Measurements from ENCODE around the gene S100A1.

Gene S100A1

GRCh38 chr1:153629971-153630370 lies 1.7 kb downstream of the S100A1 start:
- H3K4me2 ChIP-seq (ENCODE audit: insufficient read depth, low read length, poor library complexity, severe bottlenecking): no peak overlapping the region
- H3K27ac ChIP-seq (replicated peaks; ENCODE audit: low read length): no peak overlapping the region
- no peak overlapping the region for H2BK15ac ChIP-seq (ENCODE audit: low read length)
- H2BK12ac ChIP-seq (ENCODE audit: low read length): peak overlapping the region; percentile 17
- H2AFZ ChIP-seq (ENCODE audit: low read length): no peak overlapping the region
- H3K18ac ChIP-seq (ENCODE audit: low read length): peak overlapping the region; percentile 25
- H3K79me1 ChIP-seq (ENCODE audit: low read depth, low read length): peaks cover 3% of the 10 kb centered on the region
- H3K4me1 ChIP-seq (ENCODE audit: control insufficient read depth in 2 of 2, insufficient read depth in 1 of 2, low read depth in 1 of 2, low read length in 2 of 2): peaks cover 12 to 16% of the 10 kb centered on the region in 2 donors
- no peak overlapping the region for H2BK5ac ChIP-seq (ENCODE audit: low read length)
- peak overlapping the region; percentile 9 for H4K8ac ChIP-seq (ENCODE audit: low read depth, low read length)
- DNase-seq (ENCODE audit: low spot score): no peak
- H3K14ac ChIP-seq (ENCODE audit: low read length): peak overlapping the region; percentile 85
- H3K27me3 ChIP-seq (ENCODE audit: control insufficient read depth in 3 of 3, insufficient read depth in 3 of 3, low read depth in 1 of 3, low read length in 3 of 3): no peaks in the 10 kb centered on the region
- WGBS, 2 donors (ENCODE audit: extremely low coverage in 2 of 2, insufficient read length in 2 of 2, insufficient replicate concordance in 1 of 2): no CpG with 5 or more reads among the region's 1 CpG
- H3K23ac ChIP-seq (ENCODE audit: low read depth, low read length, poor library complexity): peak overlapping the region; percentile 29
- no peak overlapping the region for H2AK5ac ChIP-seq (ENCODE audit: low read depth, low read length)
- H3K9me3 ChIP-seq (replicated peaks in 1 of 2; ENCODE audit: control insufficient read depth in 2 of 2, insufficient read depth in 1 of 2, low read depth in 1 of 2, low read length in 2 of 2): peaks cover 0 to 5% of the 10 kb centered on the region in 2 donors
- H3K4ac ChIP-seq (ENCODE audit: low read length): no peak overlapping the region
- H3K36me3 ChIP-seq (replicated peaks in 1 of 2; ENCODE audit: control insufficient read depth in 2 of 2, insufficient read depth in 2 of 2, low read length in 2 of 2): peaks cover 0 to 8% of the 10 kb centered on the region in 2 donors
- H2BK120ac ChIP-seq (ENCODE audit: low read depth, low read length): no peak overlapping the region
- no peak overlapping the region for H3K4me3 ChIP-seq (ENCODE audit: low read length in 2 of 2)
- H3K9ac ChIP-seq (ENCODE audit: low read depth, low read length, poor library complexity): peak overlapping the region; percentile 40
- H4K91ac ChIP-seq (ENCODE audit: low read depth, low read length, poor library complexity): no peak overlapping the region

- H3K36me3 ChIP-seq (replicated peaks in 1 of 2; ENCODE audit: control insufficient read depth in 2 of 2, insufficient read depth in 2 of 2, low read length in 2 of 2): peaks cover 0 to 8% of the 10 kb centered on the region in 2 donors
- H3K27me3 ChIP-seq (ENCODE audit: control insufficient read depth in 3 of 3, insufficient read depth in 3 of 3, low read depth in 1 of 3, low read length in 3 of 3): no peaks in the 10 kb centered on the region
- H3K18ac ChIP-seq (ENCODE audit: low read length): no peak overlapping the region
- no peak overlapping the region for H3K23ac ChIP-seq (ENCODE audit: low read depth, low read length, poor library complexity)
- H2AFZ ChIP-seq (ENCODE audit: low read length): no peak overlapping the region
- H4K91ac ChIP-seq (ENCODE audit: low read depth, low read length, poor library complexity): no peak overlapping the region
- peaks cover 14 to 19% of the 10 kb centered on the region in 2 donors for H3K4me1 ChIP-seq (ENCODE audit: control insufficient read depth in 2 of 2, insufficient read depth in 1 of 2, low read depth in 1 of 2, low read length in 2 of 2)
- H2AK5ac ChIP-seq (ENCODE audit: low read depth, low read length): no peak overlapping the region
- H3K4me2 ChIP-seq (ENCODE audit: insufficient read depth, low read length, poor library complexity, severe bottlenecking): no peak overlapping the region
- no peak for DNase-seq (ENCODE audit: low spot score)
- H3K27ac ChIP-seq (replicated peaks; ENCODE audit: low read length): no peak overlapping the region
- H2BK120ac ChIP-seq (ENCODE audit: low read depth, low read length): no peak overlapping the region
- no peak overlapping the region for H4K8ac ChIP-seq (ENCODE audit: low read depth, low read length)
- peaks cover 0 to 5% of the 10 kb centered on the region in 2 donors for H3K9me3 ChIP-seq (replicated peaks in 1 of 2; ENCODE audit: control insufficient read depth in 2 of 2, insufficient read depth in 1 of 2, low read depth in 1 of 2, low read length in 2 of 2)
- no CpG with 5 or more reads among the region's 7 CpGs for WGBS, 2 donors (ENCODE audit: extremely low coverage in 2 of 2, insufficient read length in 2 of 2, insufficient replicate concordance in 1 of 2)
- H2BK12ac ChIP-seq (ENCODE audit: low read length): no peak overlapping the region
- H3K79me1 ChIP-seq (ENCODE audit: low read depth, low read length): peaks cover 3% of the 10 kb centered on the region
- no peak overlapping the region for H3K14ac ChIP-seq (ENCODE audit: low read length)
- H3K4me3 ChIP-seq (ENCODE audit: low read length in 2 of 2): no peak overlapping the region
- H3K4ac ChIP-seq (ENCODE audit: low read length): no peak overlapping the region
- no peak overlapping the region for H2BK5ac ChIP-seq (ENCODE audit: low read length)
- H3K9ac ChIP-seq (ENCODE audit: low read depth, low read length, poor library complexity): no peak overlapping the region
- no peak overlapping the region for H2BK15ac ChIP-seq (ENCODE audit: low read length)
Measured at GRCh38 chr1:153630384-153630783, 2.1 kb downstream of the S100A1 start.

GRCh38 chr1:153631047-153632022 lies 3.1 kb downstream of the S100A1 start:
- H3K36me3 ChIP-seq (replicated peaks in 1 of 2; ENCODE audit: control insufficient read depth in 2 of 2, insufficient read depth in 2 of 2, low read length in 2 of 2): peaks cover 1 to 14% of the 10 kb centered on the region in 2 donors
- peaks cover 13 to 18% of the 10 kb centered on the region in 2 donors for H3K4me1 ChIP-seq (ENCODE audit: control insufficient read depth in 2 of 2, insufficient read depth in 1 of 2, low read depth in 1 of 2, low read length in 2 of 2)
- no peaks in the 10 kb centered on the region for H3K27me3 ChIP-seq (ENCODE audit: control insufficient read depth in 3 of 3, insufficient read depth in 3 of 3, low read depth in 1 of 3, low read length in 3 of 3)
- no peak overlapping the region for H3K27ac ChIP-seq (replicated peaks; ENCODE audit: low read length)
- no peak overlapping the region for H3K4me3 ChIP-seq (ENCODE audit: low read length in 2 of 2)
- no peak overlapping the region for H4K91ac ChIP-seq (ENCODE audit: low read depth, low read length, poor library complexity)
- H2AK5ac ChIP-seq (ENCODE audit: low read depth, low read length): no peak overlapping the region
- H3K9ac ChIP-seq (ENCODE audit: low read depth, low read length, poor library complexity): no peak overlapping the region
- no peak overlapping the region for H3K4ac ChIP-seq (ENCODE audit: low read length)
- no peak overlapping the region for H2BK120ac ChIP-seq (ENCODE audit: low read depth, low read length)
- no peak overlapping the region for H3K23ac ChIP-seq (ENCODE audit: low read depth, low read length, poor library complexity)
- H3K9me3 ChIP-seq (replicated peaks in 1 of 2; ENCODE audit: control insufficient read depth in 2 of 2, insufficient read depth in 1 of 2, low read depth in 1 of 2, low read length in 2 of 2): peaks cover 0 to 12% of the 10 kb centered on the region in 2 donors
- H3K18ac ChIP-seq (ENCODE audit: low read length): no peak overlapping the region
- H2BK5ac ChIP-seq (ENCODE audit: low read length): no peak overlapping the region
- peaks cover under 1% of the 10 kb centered on the region for H3K79me1 ChIP-seq (ENCODE audit: low read depth, low read length)
- H2AFZ ChIP-seq (ENCODE audit: low read length): no peak overlapping the region
- no peak overlapping the region for H2BK12ac ChIP-seq (ENCODE audit: low read length)
- WGBS, 2 donors (ENCODE audit: extremely low coverage in 2 of 2, insufficient read length in 2 of 2, insufficient replicate concordance in 1 of 2): no CpG with 5 or more reads among the region's 10 CpGs
- H3K4me2 ChIP-seq (ENCODE audit: insufficient read depth, low read length, poor library complexity, severe bottlenecking): no peak overlapping the region
- no peak overlapping the region for H4K8ac ChIP-seq (ENCODE audit: low read depth, low read length)
- no peak for DNase-seq (ENCODE audit: low spot score)
- H2BK15ac ChIP-seq (ENCODE audit: low read length): no peak overlapping the region
- H3K14ac ChIP-seq (ENCODE audit: low read length): no peak overlapping the region

GRCh38 chr1:153633161-153633753 lies 5.0 kb downstream of the S100A1 start:
- H3K4me2 ChIP-seq (ENCODE audit: insufficient read depth, low read length, poor library complexity, severe bottlenecking): no peak overlapping the region
- peaks cover 0 to 13% of the 10 kb centered on the region in 2 donors for H3K9me3 ChIP-seq (replicated peaks in 1 of 2; ENCODE audit: control insufficient read depth in 2 of 2, insufficient read depth in 1 of 2, low read depth in 1 of 2, low read length in 2 of 2)
- peak overlapping the region; percentile 78 for H2AFZ ChIP-seq (ENCODE audit: low read length)
- H2BK120ac ChIP-seq (ENCODE audit: low read depth, low read length): no peak overlapping the region
- no peak overlapping the region for H3K23ac ChIP-seq (ENCODE audit: low read depth, low read length, poor library complexity)
- H3K14ac ChIP-seq (ENCODE audit: low read length): no peak overlapping the region
- no peak overlapping the region for H3K9ac ChIP-seq (ENCODE audit: low read depth, low read length, poor library complexity)
- no peak overlapping the region for H2BK12ac ChIP-seq (ENCODE audit: low read length)
- H3K4ac ChIP-seq (ENCODE audit: low read length): no peak overlapping the region
- peak overlapping the region in 1 of 2 donors; percentile 80 for H3K4me3 ChIP-seq (ENCODE audit: low read length in 2 of 2)
- H3K18ac ChIP-seq (ENCODE audit: low read length): peak overlapping the region; percentile 5
- peaks cover 3% of the 10 kb centered on the region for H3K79me1 ChIP-seq (ENCODE audit: low read depth, low read length)
- H3K4me1 ChIP-seq (ENCODE audit: control insufficient read depth in 2 of 2, insufficient read depth in 1 of 2, low read depth in 1 of 2, low read length in 2 of 2): peaks cover 3 to 8% of the 10 kb centered on the region in 2 donors
- no peak for DNase-seq (ENCODE audit: low spot score)
- H4K8ac ChIP-seq (ENCODE audit: low read depth, low read length): no peak overlapping the region
- WGBS, 2 donors (ENCODE audit: extremely low coverage in 2 of 2, insufficient read length in 2 of 2, insufficient replicate concordance in 1 of 2): no CpG with 5 or more reads among the region's 18 CpGs
- H2AK5ac ChIP-seq (ENCODE audit: low read depth, low read length): peak overlapping the region; percentile 5
- no peak overlapping the region for H3K27ac ChIP-seq (replicated peaks; ENCODE audit: low read length)
- no peak overlapping the region for H2BK15ac ChIP-seq (ENCODE audit: low read length)
- peak overlapping the region; percentile 100 for H2BK5ac ChIP-seq (ENCODE audit: low read length)
- no peak overlapping the region for H4K91ac ChIP-seq (ENCODE audit: low read depth, low read length, poor library complexity)
- H3K27me3 ChIP-seq (ENCODE audit: control insufficient read depth in 3 of 3, insufficient read depth in 3 of 3, low read depth in 1 of 3, low read length in 3 of 3): no peaks in the 10 kb centered on the region
- H3K36me3 ChIP-seq (replicated peaks in 1 of 2; ENCODE audit: control insufficient read depth in 2 of 2, insufficient read depth in 2 of 2, low read length in 2 of 2): peaks cover 13 to 33% of the 10 kb centered on the region in 2 donors
